Neutrophil (primary cell): ENCODE data around the gene FAM221B.

Source experiments
- H3K27ac ChIP-seq: fragments of 200-600 bp; sonication (generic); 2 replicates; pipeline ENCODE4 v1.5.1; 2016; ENCODE audit warnings: mild to moderate bottlenecking, moderate library complexity
- H3K27me3 ChIP-seq: fragments of 200-600 bp; sonication (generic); 2 replicates; pipeline ENCODE4 v1.6.0; 2016; ENCODE audit warnings: mild to moderate bottlenecking
- H3K36me3 ChIP-seq: fragments of 200-600 bp; sonication (generic); 2 replicates; pipeline ENCODE4 v1.5.1; 2017
- H3K4me1 ChIP-seq, 2 experiments: fragments of 200-600 bp in 1 of 2; sonication (generic) in 1 of 2; 1 replicate in 1 of 2; 2 replicates in 1 of 2; pipeline versions ENCODE4 v1.5.1 to v1.6.1; 2013 to 2016; ENCODE audit warnings: low read depth in 1 of 2, low read length in 1 of 2, mild to moderate bottlenecking in 1 of 2, moderate library complexity in 1 of 2; ENCODE audit not compliant: control insufficient read depth in 1 of 2, insufficient read depth in 1 of 2
- H3K4me3 ChIP-seq, 2 experiments: fragments of 200-600 bp in 1 of 2; sonication (generic) in 1 of 2; 1 replicate in 1 of 2; 2 replicates in 1 of 2; pipeline ENCODE4 v1.5.1; 2013 to 2016; ENCODE audit warnings: low read depth in 1 of 2, low read length in 1 of 2, mild to moderate bottlenecking in 1 of 2, moderate library complexity in 1 of 2
- H3K9me3 ChIP-seq: fragments of 200-600 bp; sonication (generic); 2 replicates; pipeline ENCODE4 v1.5.1; 2016
- TF ChIP-seq, protein P1 (sequence below): fragments of 200-600 bp; sonication (generic); IDR thresholded peaks from 2 replicates; pipeline ENCODE4 v1.5.1; 2016; ENCODE audit warnings: antibody characterized with exemption

FAM221B gene

GRCh38 chr9:35811381-35812024 lies 17.0 kb downstream of the FAM221B start:
- TF ChIP-seq, protein P1, sequence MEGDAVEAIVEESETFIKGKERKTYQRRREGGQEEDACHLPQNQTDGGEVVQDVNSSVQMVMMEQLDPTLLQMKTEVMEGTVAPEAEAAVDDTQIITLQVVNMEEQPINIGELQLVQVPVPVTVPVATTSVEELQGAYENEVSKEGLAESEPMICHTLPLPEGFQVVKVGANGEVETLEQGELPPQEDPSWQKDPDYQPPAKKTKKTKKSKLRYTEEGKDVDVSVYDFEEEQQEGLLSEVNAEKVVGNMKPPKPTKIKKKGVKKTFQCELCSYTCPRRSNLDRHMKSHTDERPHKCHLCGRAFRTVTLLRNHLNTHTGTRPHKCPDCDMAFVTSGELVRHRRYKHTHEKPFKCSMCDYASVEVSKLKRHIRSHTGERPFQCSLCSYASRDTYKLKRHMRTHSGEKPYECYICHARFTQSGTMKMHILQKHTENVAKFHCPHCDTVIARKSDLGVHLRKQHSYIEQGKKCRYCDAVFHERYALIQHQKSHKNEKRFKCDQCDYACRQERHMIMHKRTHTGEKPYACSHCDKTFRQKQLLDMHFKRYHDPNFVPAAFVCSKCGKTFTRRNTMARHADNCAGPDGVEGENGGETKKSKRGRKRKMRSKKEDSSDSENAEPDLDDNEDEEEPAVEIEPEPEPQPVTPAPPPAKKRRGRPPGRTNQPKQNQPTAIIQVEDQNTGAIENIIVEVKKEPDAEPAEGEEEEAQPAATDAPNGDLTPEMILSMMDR, result no peak
- H3K9me3 ChIP-seq, result no peaks in the 10 kb centered on the region
- H3K27ac ChIP-seq, result peak overlapping the region; percentile 64
- peaks cover 28% of the 10 kb centered on the region in 2 experiments for H3K4me1 ChIP-seq
- peak overlapping the region; percentile 60 to 68 for H3K4me3 ChIP-seq
- H3K27me3 ChIP-seq, result peaks cover 1% of the 10 kb centered on the region
- no peaks in the 10 kb centered on the region for H3K36me3 ChIP-seq

DNA sequence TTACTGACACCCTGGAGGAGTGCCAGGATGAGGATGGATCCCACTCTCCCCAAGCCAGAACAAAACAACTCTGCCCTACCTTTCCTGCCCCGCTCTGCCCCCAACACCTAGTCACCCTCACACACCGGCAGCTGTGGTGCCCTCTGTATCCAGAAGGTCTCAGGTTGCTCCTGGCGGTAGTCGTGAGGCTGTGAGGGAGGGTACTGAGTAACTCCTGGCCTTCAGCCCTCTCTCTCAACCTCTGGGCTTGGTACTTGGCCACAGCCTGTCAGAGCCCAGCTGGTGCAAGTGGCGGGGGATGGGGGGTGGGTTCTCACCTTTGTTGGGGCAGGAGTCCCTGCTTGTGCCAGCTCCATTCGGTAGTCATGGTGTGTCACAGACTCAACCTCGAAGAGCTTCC lies 18.4 kb downstream of the FAM221B start:
- Histone ChIP-seq H3K27ac (no peak overlapping the region), H3K27me3 (peaks cover under 1% of the 10 kb centered on the region)

GRCh38 chr9:35808433-35808832 lies 20.1 kb downstream of the FAM221B start:
- H3K36me3 ChIP-seq, result no peaks in the 10 kb centered on the region
- no peaks in the 10 kb centered on the region for H3K9me3 ChIP-seq
- H3K4me3 ChIP-seq, result no peak overlapping the region
- H3K27ac ChIP-seq, result no peak overlapping the region
- H3K4me1 ChIP-seq, result peaks cover 13 to 14% of the 10 kb centered on the region in 2 experiments
- TF ChIP-seq, protein P1, result no peak
- peaks cover 10% of the 10 kb centered on the region for H3K27me3 ChIP-seq

More for the DNA sequence above, 18.4 kb downstream of the FAM221B start:
- peaks cover 23 to 25% of the 10 kb centered on the region in 2 experiments for H3K4me1 ChIP-seq
- H3K9me3 ChIP-seq, result no peaks in the 10 kb centered on the region
- no peak overlapping the region for H3K4me3 ChIP-seq
- H3K36me3 ChIP-seq, result no peaks in the 10 kb centered on the region
- TF ChIP-seq, protein P1, result no peak

- Histone ChIP-seq H3K4me1 (no peaks in the 10 kb centered on the region), H3K36me3 (no peaks in the 10 kb centered on the region), H3K27ac (no peak overlapping the region), H3K9me3 (no peaks in the 10 kb centered on the region), H3K4me3 (no peak overlapping the region), H3K27me3 (peaks cover 10% of the 10 kb centered on the region)
- TF ChIP-seq, protein P1, result no peak
Measured at GRCh38 chr9:35806101-35806500, 22.4 kb downstream of the FAM221B start.

GRCh38 chr9:35801328-35802128 lies 27.0 kb downstream of the FAM221B start:
- Histone ChIP-seq H3K4me1 (no peaks in the 10 kb centered on the region), H3K27me3 (peaks cover 10% of the 10 kb centered on the region), H3K27ac (no peak overlapping the region), H3K4me3 (no peak overlapping the region), H3K9me3 (no peaks in the 10 kb centered on the region), H3K36me3 (no peaks in the 10 kb centered on the region)
- TF ChIP-seq, protein P1, result no peak
